ENCODE results near the gene ZNF333. TPM values are rescaled to one million over a fixed set of nuclear protein-coding genes. Genes with fewer than 3 reads are reported as not detected.

Gene ZNF333
- total and polyA plus RNA-seq, 2 of the 4 experiments (the other 2 are of a cell fraction): 9.8 to 15.1 TPM

GRCh38 chr19:14699641-14700040 is 9.8 kb downstream of the ZNF333 start:
- H4K5ac ChIP-seq (ENCODE audit: low read depth, low read length): no peak overlapping the region
- H3K4me3 ChIP-seq (ENCODE audit: insufficient read depth, low read depth, low read length): no peak overlapping the region
- H3K23ac ChIP-seq (ENCODE audit: low read depth, low read length): no peak overlapping the region
- 80% methylated on average over 1 of the region's 8 CpGs; no CpG with 5 or more reads in 1 of the 2 experiments for WGBS, 2 experiments (ENCODE audit: extremely low coverage in 2 of 2, insufficient read length in 1 of 2)
- no peak overlapping the region for H3K9ac ChIP-seq (ENCODE audit: low read depth, low read length)
- H3K56ac ChIP-seq (ENCODE audit: extremely low read depth, insufficient read depth, low read length): no peak overlapping the region
- H3K9me1 ChIP-seq (ENCODE audit: insufficient read depth, low read length): peaks cover 2% of the 10 kb centered on the region; the same call in 1 of the 2 replicates
- TF ChIP-seq CEBPB (IDR thresholded peaks at IDR 0.05; ENCODE audit: low read depth, low read length) (no peak), BHLHE40 (IDR thresholded peaks at IDR 0.05; ENCODE audit: low read depth, low read length) (no peak), MAFK (IDR thresholded peaks at IDR 0.05; ENCODE audit: low read depth, low read length) (no peak), CHD1 (IDR thresholded peaks at IDR 0.05; ENCODE audit: low read depth, low read length) (no peak), RCOR1 (IDR thresholded peaks at IDR 0.05; ENCODE audit: insufficient replicate concordance, low read length) (no peak), NFE2L2 (IDR thresholded peaks at IDR 0.05; ENCODE audit: low read depth, low read length) (no peak), MXI1 (IDR thresholded peaks at IDR 0.05; ENCODE audit: borderline replicate concordance, low read depth, low read length) (no peak), RFX5 (IDR thresholded peaks at IDR 0.05; ENCODE audit: low read depth, low read length) (no peak), ELK1 (IDR thresholded peaks at IDR 0.05; ENCODE audit: borderline replicate concordance, low read depth, low read length) (no peak), SMC3 (IDR thresholded peaks at IDR 0.05; ENCODE audit: low read depth, low read length) (no peak), USF2 (IDR thresholded peaks at IDR 0.05; ENCODE audit: low read depth, low read length) (no peak), FOS (IDR thresholded peaks at IDR 0.05; ENCODE audit: low read depth, low read length) (no peak), CTCF (conservative IDR thresholded peaks at IDR 0.05; ENCODE audit: low read depth, low read length) (no peak)
- H3K79me1 ChIP-seq (ENCODE audit: low read depth in 1 of 2, low read length in 2 of 2): 0 out of 4 replicates have a peak, but pooled peaks cover 0 to 2% of the 10 kb centered on the region in 2 experiments
- no peak overlapping the region for H3K18ac ChIP-seq (ENCODE audit: low read depth, low read length)
- H3K14ac ChIP-seq (replicated peaks; ENCODE audit: low read depth, low read length): no peak overlapping the region
- no peaks in the 10 kb centered on the region for H3K27me3 ChIP-seq (ENCODE audit: control insufficient read depth, insufficient read depth, low read length)
- no peak overlapping the region for H2BK5ac ChIP-seq (ENCODE audit: low read depth, low read length, poor library complexity, severe bottlenecking)
- BruUV-seq (replicated peaks): no TSS peak
- POLR2A ChIA-PET (ENCODE audit: unreplicated experiment): no interaction called here
- dilution Hi-C loops (cut with HindIII; ENCODE audit: low sequenced_read_pairs, unreplicated experiment): no loop called here
- no peak overlapping the region for H3K4ac ChIP-seq (ENCODE audit: low read depth, low read length)
- H3K36me3 ChIP-seq (ENCODE audit: control insufficient read depth, insufficient read depth, low read length): peaks cover 71% of the 10 kb centered on the region
- no peak overlapping the region for H3K27ac ChIP-seq (ENCODE audit: insufficient read depth, low read length)
- in situ Hi-C loops (cut with MboI; ENCODE audit: low sequenced_read_pairs): no loop called here
- no peaks in the 10 kb centered on the region for H3K4me1 ChIP-seq (ENCODE audit: control insufficient read depth, insufficient read depth, low read length)
- H2BK120ac ChIP-seq (ENCODE audit: low read depth, low read length): no peak overlapping the region
- no peak overlapping the region for H4K91ac ChIP-seq (ENCODE audit: insufficient read depth, low read depth, low read length)
- H3K9me3 ChIP-seq (ENCODE audit: control insufficient read depth, insufficient read depth, low read length): peaks cover 2% of the 10 kb centered on the region; the same call in 1 of the 2 replicates
- ATAC-seq (ENCODE audit: low read depth): no peak
- H2AFZ ChIP-seq (replicated peaks; ENCODE audit: low read length, poor library complexity): no peak overlapping the region
- no peak overlapping the region for H2AK5ac ChIP-seq (ENCODE audit: low read depth, low read length)
- H2AK9ac ChIP-seq (replicated peaks; ENCODE audit: low read depth, low read length, poor library complexity): no peak overlapping the region
- no peak overlapping the region for H2BK20ac ChIP-seq (ENCODE audit: low read depth, low read length)
- no peak for DNase-seq
- intact Hi-C loops (cut with micrococcal nuclease): no loop called here
- no peak overlapping the region for H2BK15ac ChIP-seq (ENCODE audit: low read depth, low read length)
- H3K4me2 ChIP-seq (ENCODE audit: low read depth, low read length): no peak overlapping the region
- no peak overlapping the region for H4K8ac ChIP-seq (ENCODE audit: low read depth in 2 of 2, low read length in 2 of 2)
- CTCF ChIA-PET: interaction anchor here (0.6 kb wide), 1 partner anchor 13 kb away, joined by 3 read pairs; no protein-coding TSS in a partner anchor
- no peaks in the 10 kb centered on the region for H4K20me1 ChIP-seq (ENCODE audit: insufficient read depth, low read length)

Measured in IMR-90 (cell line).